GM19023 (cell line): ENCODE data around the gene PRMT1.

Source experiments
- ATAC-seq: cut with Tn5 transposase; IDR thresholded peaks from one replicate; pipeline ENCODE4 v1.9.1; 2021; ENCODE audit warnings: mild to moderate bottlenecking, moderate library complexity; ENCODE audit not compliant: unreplicated experiment

Gene PRMT1

GRCh38 chr19:49687566-49688316 lies 10.7 kb downstream of the PRMT1 start:
- ATAC-seq, result no peak

- no peak for ATAC-seq
These were observed 11.6 kb downstream of the PRMT1 start for GRCh38 chr19:49688531-49689132.

GRCh38 chr19:49689133-49690078 lies 12.3 kb downstream of the PRMT1 start, which contains the start of gene ADM5:
Gene ADM5, plus strand, starts transcription at chr19:49689594. Its CDS starts 244 bp downstream, at chr19:49689838.
- no peak for ATAC-seq

GRCh38 chr19:49690079-49690655 lies 13.1 kb downstream of the PRMT1 start:
- ATAC-seq, result no peak

DNA sequence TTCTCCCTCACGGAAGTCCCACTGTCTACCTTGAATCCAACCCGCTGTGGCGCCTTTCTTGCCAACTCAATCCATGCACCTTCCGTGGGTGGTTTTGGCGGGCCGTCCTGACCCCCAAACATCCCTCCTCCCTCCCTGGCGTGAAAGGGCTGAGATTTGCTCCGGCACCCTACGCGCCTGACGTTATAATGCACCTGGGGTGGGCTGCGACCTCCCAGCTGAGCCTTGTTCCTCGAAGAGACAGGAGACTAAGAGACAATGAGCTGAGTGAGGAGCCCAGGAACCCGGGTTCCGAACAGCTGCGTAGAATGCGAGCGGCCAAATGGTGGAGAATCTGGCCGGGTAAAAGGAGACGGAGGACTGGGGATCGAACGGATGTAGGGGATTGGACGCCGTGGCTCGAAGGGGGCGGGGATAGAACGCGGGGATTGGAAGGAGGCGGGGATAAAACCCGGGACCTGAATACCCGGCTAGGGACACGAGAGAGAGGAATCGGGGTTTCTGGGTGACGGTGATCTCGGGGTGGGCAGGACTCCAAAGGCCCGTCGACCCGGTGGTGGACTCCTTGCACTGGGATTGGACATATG lies 13.7 kb downstream of the PRMT1 start, which contains the start of gene CPT1C:
Gene CPT1C, plus strand, starts transcription at position 461 of the 587 bp plus-strand sequence. CDS start 1,137 bp downstream, outside the sequence.
- ATAC-seq, result no peak

GRCh38 chr19:49691243-49692146 lies 14.4 kb downstream of the PRMT1 start:
- ATAC-seq, result no peak

GRCh38 chr19:49692147-49692506 lies 15.1 kb downstream of the PRMT1 start:
- no peak for ATAC-seq

DNA sequence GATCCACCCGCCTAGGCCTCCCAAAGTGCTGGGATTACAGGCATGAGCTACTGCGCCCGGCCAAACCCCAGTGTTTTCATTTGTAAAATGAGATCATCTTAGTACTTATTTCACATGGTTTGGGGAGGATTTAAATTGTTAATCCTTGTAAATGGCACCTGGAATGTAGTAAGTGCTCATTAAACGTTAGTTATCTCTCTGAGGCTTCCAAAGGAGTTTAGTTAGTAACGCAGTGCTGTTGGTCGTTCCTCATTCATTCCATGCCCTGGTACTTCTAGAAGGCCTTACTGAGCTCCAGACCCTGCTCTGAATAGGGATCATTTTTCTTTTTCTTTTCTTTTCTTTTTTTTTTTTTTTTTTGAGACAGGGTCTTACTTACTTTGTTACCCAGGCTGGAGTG lies 19.0 kb downstream of the PRMT1 start:
- ATAC-seq, result no peak

DNA sequence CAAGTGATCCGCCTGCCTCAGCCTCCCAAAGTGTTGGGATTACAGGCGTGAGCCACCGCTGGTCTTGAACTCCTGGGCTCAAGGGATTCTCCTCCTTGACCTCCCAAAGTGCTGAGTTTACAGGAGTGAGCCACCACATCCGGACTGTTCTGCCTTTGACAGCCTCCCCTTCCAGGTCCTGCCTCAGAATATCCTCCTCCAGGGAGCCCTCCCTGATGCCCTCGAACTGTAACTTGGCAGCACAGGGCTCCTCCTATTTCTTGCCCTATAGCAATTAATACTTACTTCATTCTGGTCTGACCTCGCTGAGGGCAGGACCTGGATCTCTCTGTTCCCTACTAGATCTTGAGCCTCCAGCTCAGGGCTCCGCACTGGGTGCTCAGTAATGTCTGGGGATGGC lies 19.8 kb downstream of the PRMT1 start:
- ATAC-seq, result no peak

DNA sequence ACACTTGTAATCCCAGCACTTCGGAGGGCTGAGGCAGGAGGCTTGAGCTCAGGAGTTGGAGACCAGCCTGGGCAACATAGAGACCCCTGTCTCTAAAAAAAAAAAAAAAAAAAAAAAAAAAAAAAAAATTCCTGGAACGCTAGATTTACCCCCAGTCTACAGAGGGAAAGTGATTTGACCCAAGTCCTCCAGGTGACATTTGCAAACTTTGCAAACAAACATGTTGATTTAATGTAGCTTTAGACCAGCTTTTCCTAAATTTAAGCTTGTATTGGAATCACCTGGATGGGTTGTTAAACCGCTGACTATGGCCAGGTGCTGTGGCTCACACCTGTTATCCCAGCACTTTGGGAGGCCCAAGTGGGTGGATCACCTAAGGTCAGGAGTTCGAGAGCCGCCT lies 22.3 kb downstream of the PRMT1 start:
- ATAC-seq, result no peak

DNA sequence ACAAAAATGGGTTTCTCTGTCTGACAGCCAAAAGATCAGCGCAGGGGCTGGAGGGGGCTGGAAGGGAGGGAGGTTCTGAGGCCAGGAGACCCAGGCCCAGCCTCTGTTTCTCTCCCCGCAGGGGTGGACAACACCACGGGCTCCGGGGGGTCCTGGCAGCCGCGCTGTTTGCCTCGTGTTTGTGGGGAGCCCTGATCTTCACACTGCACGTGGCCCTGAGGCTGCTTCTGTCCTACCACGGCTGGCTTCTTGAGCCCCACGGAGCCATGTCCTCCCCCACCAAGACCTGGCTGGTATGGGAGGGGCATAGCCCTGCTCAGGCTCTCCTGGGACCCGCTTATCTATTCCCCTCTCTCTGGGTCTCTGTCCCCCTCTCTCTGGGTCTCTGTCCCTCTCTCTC lies 23.5 kb downstream of the PRMT1 start:
- no peak for ATAC-seq

DNA sequence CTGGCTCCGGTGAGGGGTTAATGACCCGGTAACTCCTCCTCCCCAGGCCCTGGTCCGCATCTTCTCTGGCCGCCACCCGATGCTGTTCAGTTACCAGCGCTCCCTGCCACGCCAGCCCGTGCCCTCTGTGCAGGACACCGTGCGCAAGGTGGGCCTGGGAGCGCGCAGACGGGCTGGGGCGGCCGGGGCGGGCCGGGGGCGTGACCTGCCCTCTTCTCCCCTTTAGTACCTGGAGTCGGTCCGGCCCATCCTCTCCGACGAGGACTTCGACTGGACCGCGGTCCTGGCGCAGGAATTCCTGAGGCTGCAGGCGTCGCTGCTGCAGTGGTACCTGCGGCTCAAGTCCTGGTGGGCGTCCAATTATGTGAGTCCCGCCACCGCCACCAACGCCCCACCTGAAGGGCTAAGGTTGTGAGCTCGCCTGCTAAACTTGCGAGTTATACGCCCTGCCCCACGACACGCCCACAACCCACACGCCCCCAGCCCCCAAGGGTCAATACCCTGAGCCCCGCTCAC lies 24.3 kb downstream of the PRMT1 start:
- no peak for ATAC-seq

DNA sequence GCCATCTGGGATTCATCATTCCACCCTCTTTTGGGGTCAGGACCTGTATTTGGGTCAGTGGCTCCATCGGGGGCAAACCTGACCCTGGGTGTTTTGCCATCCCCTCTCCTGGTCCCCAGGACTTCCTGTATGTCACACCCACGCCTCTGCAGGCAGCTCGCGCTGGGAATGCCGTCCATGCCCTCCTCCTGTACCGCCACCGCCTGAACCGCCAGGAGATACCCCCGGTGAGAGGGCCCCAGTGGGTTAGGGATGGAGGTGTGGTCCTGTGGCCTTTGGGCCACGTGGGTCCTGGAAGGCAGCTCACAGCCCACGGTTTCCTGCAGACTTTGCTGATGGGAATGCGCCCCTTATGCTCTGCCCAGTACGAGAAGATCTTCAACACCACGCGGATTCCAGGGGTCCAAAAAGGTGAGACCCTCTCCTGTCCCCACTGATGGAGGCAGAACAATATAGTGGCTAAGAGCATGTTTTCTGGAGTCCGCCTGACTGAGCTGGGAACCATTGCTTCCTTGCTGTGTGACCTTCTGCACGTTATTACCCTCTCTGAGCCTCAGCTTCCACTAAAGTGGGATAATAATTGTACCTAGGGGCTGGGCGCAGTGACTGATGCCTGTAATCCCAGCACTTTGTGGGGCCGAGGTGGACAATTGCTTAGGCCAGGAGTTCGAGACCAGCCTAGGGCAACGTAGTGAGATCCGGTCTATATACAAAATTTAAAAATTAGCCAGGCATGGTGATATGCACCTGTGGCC lies 28.0 kb downstream of the PRMT1 start:
- no peak for ATAC-seq

DNA sequence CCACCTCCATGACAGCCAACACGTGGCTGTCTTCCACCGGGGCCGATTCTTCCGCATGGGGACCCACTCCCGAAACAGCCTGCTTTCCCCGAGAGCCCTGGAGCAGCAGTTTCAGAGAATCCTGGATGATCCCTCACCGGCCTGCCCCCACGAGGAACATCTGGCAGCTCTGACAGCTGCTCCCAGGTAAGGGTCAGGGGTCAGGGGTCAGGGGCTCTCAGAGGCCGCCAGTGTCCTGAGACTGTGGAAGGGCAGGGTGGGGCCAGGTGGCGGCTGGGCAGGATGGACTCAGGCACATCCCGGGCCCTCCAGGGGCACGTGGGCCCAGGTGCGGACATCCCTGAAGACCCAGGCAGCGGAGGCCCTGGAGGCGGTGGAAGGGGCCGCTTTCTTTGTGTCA lies 28.8 kb downstream of the PRMT1 start:
- ATAC-seq, result no peak

DNA sequence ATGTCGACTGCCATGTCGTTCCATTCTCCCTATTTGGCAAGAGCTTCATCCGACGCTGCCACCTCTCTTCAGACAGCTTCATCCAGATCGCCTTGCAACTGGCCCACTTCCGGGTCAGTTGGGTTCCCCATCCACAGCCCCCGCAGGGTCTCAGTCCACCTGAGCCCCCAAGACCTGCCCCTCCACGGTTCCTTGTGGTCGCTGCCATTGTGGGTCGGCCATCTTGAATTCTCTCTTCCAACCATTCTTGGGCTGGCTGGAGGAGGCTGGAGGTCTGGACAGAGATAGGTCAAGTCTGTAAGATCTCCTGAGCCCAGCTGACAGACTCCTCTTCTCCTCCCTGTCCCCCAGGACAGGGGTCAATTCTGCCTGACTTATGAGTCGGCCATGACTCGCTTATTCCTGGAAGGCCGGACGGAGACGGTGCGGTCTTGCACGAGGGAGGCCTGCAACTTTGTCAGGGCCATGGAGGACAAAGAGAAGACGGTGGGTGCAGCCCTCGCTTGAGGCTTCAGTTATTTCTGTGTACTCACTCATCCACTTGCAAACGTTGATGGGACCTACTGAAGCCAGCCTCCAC lies 33.4 kb downstream of the PRMT1 start:
- ATAC-seq, result no peak

GRCh38 chr19:49712397-49712859 lies 35.4 kb downstream of the PRMT1 start:
- ATAC-seq, result no peak

GRCh38 chr19:49713236-49713845 lies 36.3 kb downstream of the PRMT1 start:
- no peak for ATAC-seq

DNA sequence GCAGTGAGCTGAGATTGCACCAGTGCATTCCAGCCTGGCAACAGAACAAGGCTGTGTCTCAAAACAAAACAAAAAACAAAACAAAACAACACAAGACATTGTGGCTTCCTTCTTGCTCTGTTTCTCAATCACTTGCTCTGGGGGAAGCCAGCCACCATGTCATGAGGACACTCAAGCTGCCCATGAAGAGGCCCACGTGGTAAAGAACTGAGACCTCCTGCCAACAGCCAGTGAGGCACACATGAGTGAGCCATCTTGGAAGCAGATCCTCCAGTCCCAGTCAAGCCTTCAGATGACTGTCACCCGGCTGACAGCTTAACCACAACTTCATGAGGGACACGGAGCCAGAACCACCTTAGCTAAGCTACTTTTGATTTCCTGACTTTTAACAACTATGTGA lies 39.1 kb downstream of the PRMT1 start:
- ATAC-seq, result no peak
